ENCODE data around the gene PDE12. TPM values are rescaled to one million over a fixed set of nuclear protein-coding genes. Genes with fewer than 3 reads are reported as not detected.
A peak's percentile ranks its signal among the peaks of the same experiment; 100 is the strongest.

The PDE12 gene
- total and polyA plus RNA-seq, 2 of the 13 experiments (the other 11 are each of a cell fraction or from before 2014, with no cell fraction given): 9.0 to 17.8 TPM

DNA sequence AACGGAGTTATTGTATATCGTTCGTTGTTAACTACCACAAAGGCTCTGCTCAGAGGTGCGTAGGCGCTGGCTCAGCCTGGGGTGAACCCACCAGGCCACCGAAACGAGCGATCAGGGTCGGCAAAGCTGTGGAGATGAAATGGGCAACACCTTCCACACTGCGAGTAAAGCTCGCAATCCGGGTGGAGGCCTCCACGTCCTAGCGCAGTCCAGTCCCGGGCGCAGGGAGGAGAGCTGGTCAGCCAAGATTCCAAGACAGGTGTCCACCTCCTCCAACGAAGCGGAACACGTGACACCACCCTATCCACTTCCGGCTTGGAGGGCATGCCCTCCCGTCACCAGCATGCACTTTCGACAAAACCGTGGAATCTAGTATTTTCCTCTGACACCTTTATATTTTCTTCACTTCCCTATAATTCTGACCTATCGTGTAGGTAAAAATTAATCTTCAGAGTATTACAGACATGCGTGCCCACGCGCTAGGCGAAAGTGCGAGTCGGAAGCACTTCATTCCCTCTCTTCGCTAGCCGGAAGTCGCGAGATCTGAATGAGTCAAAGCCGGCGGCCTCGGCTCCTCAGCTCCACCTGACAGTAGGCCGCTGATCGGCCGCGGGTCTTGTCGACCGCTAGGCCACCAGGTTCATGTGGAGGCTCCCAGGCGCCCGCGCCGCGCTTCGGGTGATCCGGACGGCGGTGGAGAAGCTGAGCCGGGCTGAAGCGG lies at the start of gene PDE12 (continued):
- no peak for TF ChIP-seq ZFYVE20 (CRISPR knock-in tag; IDR thresholded peaks at IDR 0.05; ENCODE audit: borderline replicate concordance, low read depth)
- peak; percentile 41 for TF ChIP-seq IKZF4 (CRISPR knock-in tag; IDR thresholded peaks at IDR 0.05; ENCODE audit: borderline replicate concordance, low read depth, not compliant biosample characterization)
- no peak for TF ChIP-seq ZNF570 (CRISPR knock-in tag; IDR thresholded peaks at IDR 0.05; ENCODE audit: borderline replicate concordance)
- TF ChIP-seq SIX1 (CRISPR knock-in tag; IDR thresholded peaks at IDR 0.05; ENCODE audit: borderline replicate concordance): no peak
- TF ChIP-seq, protein P1, sequence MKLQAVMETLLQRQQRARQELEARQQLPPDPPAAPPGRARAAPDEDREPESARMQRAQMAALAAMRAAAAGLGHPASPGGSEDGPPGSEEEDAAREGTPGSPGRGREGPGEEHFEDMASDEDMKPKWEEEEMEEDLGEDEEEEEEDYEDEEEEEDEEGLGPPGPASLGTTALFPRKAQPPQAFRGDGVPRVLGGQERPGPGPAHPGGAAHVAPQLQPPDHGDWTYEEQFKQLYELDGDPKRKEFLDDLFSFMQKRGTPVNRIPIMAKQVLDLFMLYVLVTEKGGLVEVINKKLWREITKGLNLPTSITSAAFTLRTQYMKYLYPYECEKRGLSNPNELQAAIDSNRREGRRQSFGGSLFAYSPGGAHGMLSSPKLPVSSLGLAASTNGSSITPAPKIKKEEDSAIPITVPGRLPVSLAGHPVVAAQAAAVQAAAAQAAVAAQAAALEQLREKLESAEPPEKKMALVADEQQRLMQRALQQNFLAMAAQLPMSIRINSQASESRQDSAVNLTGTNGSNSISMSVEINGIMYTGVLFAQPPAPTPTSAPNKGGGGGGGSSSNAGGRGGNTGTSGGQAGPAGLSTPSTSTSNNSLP (IDR thresholded peaks at IDR 0.05; ENCODE audit: low read depth, low read length): no peak
- TF ChIP-seq, protein P2, sequence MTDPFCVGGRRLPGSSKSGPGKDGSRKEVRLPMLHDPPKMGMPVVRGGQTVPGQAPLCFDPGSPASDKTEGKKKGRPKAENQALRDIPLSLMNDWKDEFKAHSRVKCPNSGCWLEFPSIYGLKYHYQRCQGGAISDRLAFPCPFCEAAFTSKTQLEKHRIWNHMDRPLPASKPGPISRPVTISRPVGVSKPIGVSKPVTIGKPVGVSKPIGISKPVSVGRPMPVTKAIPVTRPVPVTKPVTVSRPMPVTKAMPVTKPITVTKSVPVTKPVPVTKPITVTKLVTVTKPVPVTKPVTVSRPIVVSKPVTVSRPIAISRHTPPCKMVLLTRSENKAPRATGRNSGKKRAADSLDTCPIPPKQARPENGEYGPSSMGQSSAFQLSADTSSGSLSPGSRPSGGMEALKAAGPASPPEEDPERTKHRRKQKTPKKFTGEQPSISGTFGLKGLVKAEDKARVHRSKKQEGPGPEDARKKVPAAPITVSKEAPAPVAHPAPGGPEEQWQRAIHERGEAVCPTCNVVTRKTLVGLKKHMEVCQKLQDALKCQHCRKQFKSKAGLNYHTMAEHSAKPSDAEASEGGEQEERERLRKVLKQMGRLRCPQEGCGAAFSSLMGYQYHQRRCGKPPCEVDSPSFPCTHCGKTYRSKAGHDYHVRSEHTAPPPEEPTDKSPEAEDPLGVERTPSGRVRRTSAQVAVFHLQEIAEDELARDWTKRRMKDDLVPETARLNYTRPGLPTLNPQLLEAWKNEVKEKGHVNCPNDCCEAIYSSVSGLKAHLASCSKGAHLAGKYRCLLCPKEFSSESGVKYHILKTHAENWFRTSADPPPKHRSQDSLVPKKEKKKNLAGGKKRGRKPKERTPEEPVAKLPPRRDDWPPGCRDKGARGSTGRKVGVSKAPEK (CRISPR knock-in tag; IDR thresholded peaks at IDR 0.05; ENCODE audit: borderline replicate concordance): no peak
- peak; percentile 94 for TF ChIP-seq CHD2 (IDR thresholded peaks at IDR 0.05; ENCODE audit: low read depth, low read length)
- TF ChIP-seq, protein P3, sequence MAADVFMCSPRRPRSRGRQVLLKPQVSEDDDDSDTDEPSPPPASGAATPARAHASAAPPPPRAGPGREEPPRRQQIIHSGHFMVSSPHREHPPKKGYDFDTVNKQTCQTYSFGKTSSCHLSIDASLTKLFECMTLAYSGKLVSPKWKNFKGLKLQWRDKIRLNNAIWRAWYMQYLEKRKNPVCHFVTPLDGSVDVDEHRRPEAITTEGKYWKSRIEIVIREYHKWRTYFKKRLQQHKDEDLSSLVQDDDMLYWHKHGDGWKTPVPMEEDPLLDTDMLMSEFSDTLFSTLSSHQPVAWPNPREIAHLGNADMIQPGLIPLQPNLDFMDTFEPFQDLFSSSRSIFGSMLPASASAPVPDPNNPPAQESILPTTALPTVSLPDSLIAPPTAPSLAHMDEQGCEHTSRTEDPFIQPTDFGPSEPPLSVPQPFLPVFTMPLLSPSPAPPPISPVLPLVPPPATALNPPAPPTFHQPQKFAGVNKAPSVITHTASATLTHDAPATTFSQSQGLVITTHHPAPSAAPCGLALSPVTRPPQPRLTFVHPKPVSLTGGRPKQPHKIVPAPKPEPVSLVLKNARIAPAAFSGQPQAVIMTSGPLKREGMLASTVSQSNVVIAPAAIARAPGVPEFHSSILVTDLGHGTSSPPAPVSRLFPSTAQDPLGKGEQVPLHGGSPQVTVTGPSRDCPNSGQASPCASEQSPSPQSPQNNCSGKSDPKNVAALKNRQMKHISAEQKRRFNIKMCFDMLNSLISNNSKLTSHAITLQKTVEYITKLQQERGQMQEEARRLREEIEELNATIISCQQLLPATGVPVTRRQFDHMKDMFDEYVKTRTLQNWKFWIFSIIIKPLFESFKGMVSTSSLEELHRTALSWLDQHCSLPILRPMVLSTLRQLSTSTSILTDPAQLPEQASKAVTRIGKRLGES (CRISPR knock-in tag; IDR thresholded peaks at IDR 0.05; ENCODE audit: borderline replicate concordance): no peak; the same call in 1 of the 2 replicates
- no peak for TF ChIP-seq SMAD9 (CRISPR knock-in tag; IDR thresholded peaks at IDR 0.05)
- no peak; the same call in 1 of the 2 replicates for TF ChIP-seq ZNF225 (CRISPR knock-in tag; IDR thresholded peaks at IDR 0.05)
- TF ChIP-seq, protein P4, sequence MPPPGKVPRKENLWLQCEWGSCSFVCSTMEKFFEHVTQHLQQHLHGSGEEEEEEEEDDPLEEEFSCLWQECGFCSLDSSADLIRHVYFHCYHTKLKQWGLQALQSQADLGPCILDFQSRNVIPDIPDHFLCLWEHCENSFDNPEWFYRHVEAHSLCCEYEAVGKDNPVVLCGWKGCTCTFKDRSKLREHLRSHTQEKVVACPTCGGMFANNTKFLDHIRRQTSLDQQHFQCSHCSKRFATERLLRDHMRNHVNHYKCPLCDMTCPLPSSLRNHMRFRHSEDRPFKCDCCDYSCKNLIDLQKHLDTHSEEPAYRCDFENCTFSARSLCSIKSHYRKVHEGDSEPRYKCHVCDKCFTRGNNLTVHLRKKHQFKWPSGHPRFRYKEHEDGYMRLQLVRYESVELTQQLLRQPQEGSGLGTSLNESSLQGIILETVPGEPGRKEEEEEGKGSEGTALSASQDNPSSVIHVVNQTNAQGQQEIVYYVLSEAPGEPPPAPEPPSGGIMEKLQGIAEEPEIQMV (CRISPR knock-in tag; IDR thresholded peaks at IDR 0.05; ENCODE audit: low read depth): peak; percentile 85
- TF ChIP-seq ZNF232 (CRISPR knock-in tag; IDR thresholded peaks at IDR 0.05; ENCODE audit: borderline replicate concordance): peak; percentile 47; the same call in 1 of the 2 replicates
- TF ChIP-seq, protein P5, sequence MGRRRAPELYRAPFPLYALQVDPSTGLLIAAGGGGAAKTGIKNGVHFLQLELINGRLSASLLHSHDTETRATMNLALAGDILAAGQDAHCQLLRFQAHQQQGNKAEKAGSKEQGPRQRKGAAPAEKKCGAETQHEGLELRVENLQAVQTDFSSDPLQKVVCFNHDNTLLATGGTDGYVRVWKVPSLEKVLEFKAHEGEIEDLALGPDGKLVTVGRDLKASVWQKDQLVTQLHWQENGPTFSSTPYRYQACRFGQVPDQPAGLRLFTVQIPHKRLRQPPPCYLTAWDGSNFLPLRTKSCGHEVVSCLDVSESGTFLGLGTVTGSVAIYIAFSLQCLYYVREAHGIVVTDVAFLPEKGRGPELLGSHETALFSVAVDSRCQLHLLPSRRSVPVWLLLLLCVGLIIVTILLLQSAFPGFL (CRISPR knock-in tag; IDR thresholded peaks at IDR 0.05): no peak
- TF ChIP-seq ZNF207 (IDR thresholded peaks at IDR 0.05; ENCODE audit: borderline replicate concordance): no peak
- TF ChIP-seq HMGA1 (CRISPR knock-in tag; conservative IDR thresholded peaks at IDR 0.05): no peak
- TF ChIP-seq SAP130 (CRISPR knock-in tag; IDR thresholded peaks at IDR 0.05; ENCODE audit: low read depth): peak; percentile 98
- TF ChIP-seq DNMT3B (CRISPR knock-in tag; conservative IDR thresholded peaks at IDR 0.05): peak; percentile 51
- peak; percentile 62; the same call in 1 of the 2 replicates for TF ChIP-seq KLF9 (CRISPR knock-in tag; IDR thresholded peaks at IDR 0.05; ENCODE audit: low read depth)
- peak; percentile 87 for TF ChIP-seq ZNF563 (CRISPR knock-in tag; IDR thresholded peaks at IDR 0.05)

All from HepG2 (cell line).